OCI-LY7 (cell line): Measurements from ENCODE around the gene LOX. TPM values are rescaled to one million over a fixed set of nuclear protein-coding genes. Genes with fewer than 3 reads are reported as not detected.

Experiments used
- Bru-seq: library from RNA; stranded (reverse); fragments of 400-500 nt; gene quantifications from one replicate; lab custom pipeline; 2021; lab: Mats Ljungman, UMichigan
- BruChase-seq, 2 experiments: library from RNA; stranded (reverse); fragments of 400-500 nt; gene quantifications; one replicate each; lab custom pipeline; 2021; lab: Mats Ljungman, UMichigan
- BruUV-seq: library from RNA; stranded (reverse); fragments of 400-500 nt; replicated peaks from 2 replicates; lab custom pipeline; 2021; lab: Mats Ljungman, UMichigan
- CTCF ChIA-PET: fragments of 300-600 bp; sonication (Branson Sonifier 250); formaldehyde crosslinking; loops from one replicate; lab custom pipeline; 2022; ENCODE audit warnings: antibody characterized with exemption; ENCODE audit not compliant: unreplicated experiment; lab: Charles Lee
- POLR2A ChIA-PET: fragments of 300-600 bp; sonication (Branson Sonifier 250); formaldehyde crosslinking; loops from one replicate; lab custom pipeline; 2022; ENCODE audit warnings: antibody characterized with exemption; lab: Charles Lee
- DNase-seq: peaks from one replicate; pipeline ENCODE4 v3.0.0-alpha.2; 2015; ENCODE audit warnings: low spot score
- H2AFZ ChIP-seq: fragments of 200-600 bp; sonication (generic), shearing (Covaris generic); 2 replicates; pipeline ENCODE4 v1.6.1; 2014; ENCODE audit warnings: mild to moderate bottlenecking, antibody characterized with exemption, low read length, moderate library complexity
- H3K27ac ChIP-seq: fragments of 200-600 bp; sonication (generic); 2 replicates; pipeline ENCODE4 v1.5.1; 2014; ENCODE audit warnings: mixed run types, low read depth, mild to moderate bottlenecking, moderate library complexity, low read length, inconsistent platforms; ENCODE audit not compliant: poor library complexity, severe bottlenecking
- H3K36me3 ChIP-seq: fragments of 200-600 bp; sonication (generic); 2 replicates; pipeline ENCODE4 v1.6.1; 2014; ENCODE audit warnings: mild to moderate bottlenecking, antibody characterized with exemption, low read length, moderate library complexity, mixed read lengths; ENCODE audit not compliant: insufficient read depth
- H3K4me1 ChIP-seq: fragments of 200-600 bp; sonication (generic); 2 replicates; pipeline ENCODE4 v1.5.1; 2014; ENCODE audit warnings: mild to moderate bottlenecking, low read length; ENCODE audit not compliant: insufficient read depth, poor library complexity, severe bottlenecking
- H3K4me2 ChIP-seq: fragments of 200-600 bp; sonication (generic); 2 replicates; pipeline ENCODE4 v1.6.1; 2014; ENCODE audit warnings: mild to moderate bottlenecking, low read length
- H3K4me3 ChIP-seq: fragments of 200-600 bp; sonication (generic); 2 replicates; pipeline ENCODE4 v1.5.1; 2014; ENCODE audit warnings: mild to moderate bottlenecking, low read depth, low read length; ENCODE audit not compliant: poor library complexity, severe bottlenecking
- H3K79me2 ChIP-seq: fragments of 200-600 bp; sonication (generic); 2 replicates; pipeline ENCODE4 v1.6.1; 2016; ENCODE audit warnings: low read depth, mild to moderate bottlenecking, low read length, moderate library complexity, mixed read lengths; ENCODE audit not compliant: insufficient read depth
- H3K9me2 ChIP-seq: fragments of 200-600 bp; sonication (generic); 2 replicates; pipeline ENCODE4 v1.6.1; 2016; ENCODE audit warnings: mild to moderate bottlenecking, low read length, mixed read lengths; ENCODE audit not compliant: insufficient read depth
- H3K9me3 ChIP-seq: fragments of 200-600 bp; sonication (generic); 2 replicates; pipeline ENCODE4 v1.6.1; 2014; ENCODE audit warnings: mild to moderate bottlenecking, mixed run types, low read length, mixed read lengths
- H4K20me1 ChIP-seq: fragments of 200-600 bp; sonication (generic); 2 replicates; pipeline ENCODE4 v1.6.1; 2014; ENCODE audit warnings: mild to moderate bottlenecking, antibody characterized with exemption, low read length, moderate library complexity, mixed read lengths; ENCODE audit not compliant: insufficient read depth
- EZH2phosphoT487 ChIP-seq: fragments of 200-600 bp; sonication (generic); IDR thresholded peaks from 2 replicates; pipeline ENCODE4 v1.6.1; 2018; ENCODE audit warnings: low read depth, borderline replicate concordance, mild to moderate bottlenecking, mixed run types, antibody characterized with exemption, low read length, moderate library complexity, mixed read lengths
- intact Hi-C: fragments of 100-400 bp; cut with micrococcal nuclease; formaldehyde crosslinking; loops from one replicate; pipeline ENCODE4 v1.10.0; 2022; ENCODE audit not compliant: unreplicated experiment
- long read RNA-seq: library from polyadenylated mRNA; stranded (forward); transcript quantifications from one replicate; pipeline ENCODE4 v2.0.0, GENCODE V29; 2022
- total RNA-seq, 2 experiments: library from RNA; depleted of rRNA in 1 of 2; stranded (reverse); fragments of >200 nt in 1 of 2; shearing (Covaris generic) in 1 of 2; gene quantifications; 2 replicates each; pipeline ENCODE4 v1.2.3, GENCODE V29; 2014 to 2022
- TF ChIP-seq, protein P1 (sequence below): fragments of 200-600 bp; sonication (generic); conservative IDR thresholded peaks from 2 replicates; pipeline ENCODE4 v1.5.1; 2014; ENCODE audit warnings: mild to moderate bottlenecking, antibody characterized with exemption, low read length, moderate library complexity, mixed read lengths

LOX gene, protein sequence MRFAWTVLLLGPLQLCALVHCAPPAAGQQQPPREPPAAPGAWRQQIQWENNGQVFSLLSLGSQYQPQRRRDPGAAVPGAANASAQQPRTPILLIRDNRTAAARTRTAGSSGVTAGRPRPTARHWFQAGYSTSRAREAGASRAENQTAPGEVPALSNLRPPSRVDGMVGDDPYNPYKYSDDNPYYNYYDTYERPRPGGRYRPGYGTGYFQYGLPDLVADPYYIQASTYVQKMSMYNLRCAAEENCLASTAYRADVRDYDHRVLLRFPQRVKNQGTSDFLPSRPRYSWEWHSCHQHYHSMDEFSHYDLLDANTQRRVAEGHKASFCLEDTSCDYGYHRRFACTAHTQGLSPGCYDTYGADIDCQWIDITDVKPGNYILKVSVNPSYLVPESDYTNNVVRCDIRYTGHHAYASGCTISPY
- total RNA-seq (2014; rRNA removed; shearing (Covaris generic)) = not detected in 2 replicates
- not detected in 2 replicates for total RNA-seq (2022)
- Bru-seq, nascent RNA = not detected
- BruChase-seq, experiment 1, labeled RNA remaining after a 6-hour chase = not detected
- BruChase-seq, experiment 2, labeled RNA remaining after a 2-hour chase = not detected
- long read RNA-seq = 0 reads

DNA sequence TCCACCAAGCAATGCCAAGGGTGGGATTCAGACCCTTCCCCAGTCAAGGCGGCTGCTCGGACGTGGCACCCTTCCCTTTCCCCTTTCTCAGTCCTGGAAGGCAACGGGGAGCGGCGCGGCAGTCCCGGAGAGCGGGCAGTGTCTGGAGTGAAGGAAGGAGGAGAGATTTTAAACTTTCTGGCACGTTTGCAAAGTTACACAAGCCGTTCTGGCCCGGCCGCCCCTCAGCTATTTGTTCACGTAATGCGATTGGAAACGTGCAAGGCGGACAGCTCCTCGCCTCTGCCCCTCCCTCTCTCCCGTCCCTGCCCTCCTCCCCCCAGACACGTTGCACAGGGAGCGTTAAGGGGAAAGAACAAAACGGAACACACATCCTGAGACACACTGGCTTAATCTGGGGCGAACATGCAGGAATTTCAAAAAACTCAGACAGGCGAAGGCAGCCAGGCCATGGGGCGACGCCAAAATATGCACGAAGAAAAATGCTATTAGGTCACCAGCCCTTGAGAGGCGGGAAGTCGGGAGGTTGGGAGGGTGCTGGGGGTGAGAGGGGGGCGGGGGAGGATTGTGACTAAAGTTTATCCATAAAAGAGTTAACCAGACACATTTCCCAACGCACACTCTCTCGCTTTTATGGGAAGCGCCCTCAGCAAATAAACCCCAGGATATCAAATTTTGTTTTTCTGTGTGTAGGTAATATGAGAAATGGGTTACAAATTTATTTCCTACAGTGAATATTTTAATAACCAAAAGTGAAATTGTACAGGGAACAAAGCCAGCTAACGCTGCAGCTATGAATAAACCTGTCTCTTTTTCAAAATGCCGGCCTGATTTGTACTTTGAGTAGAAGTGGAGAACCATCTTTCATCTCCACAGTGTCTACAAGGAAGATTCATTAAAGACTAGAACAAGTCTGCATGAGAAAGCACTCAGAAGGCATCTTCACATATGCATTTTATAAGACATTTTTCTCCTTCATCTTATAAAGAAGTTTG, at the start of gene LOX:
TSS of gene LOX (minus strand) at position 144 of the 995 bp plus-strand sequence. CDS start 274 bp downstream, outside the sequence.
- Histone ChIP-seq H4K20me1 (no peaks in the 10 kb centered on the region), H3K4me3 (no peak within 1 kb of the TSS), H3K9me3 (no peaks in the 10 kb centered on the region), H2AFZ (no peak within 1 kb of the TSS), H3K79me2 (no peaks in the 10 kb centered on the region), H3K4me1 (no peaks in the 10 kb centered on the region), H3K27ac (no peak within 1 kb of the TSS), H3K36me3 (no peaks in the 10 kb centered on the region), H3K4me2 (no peak within 1 kb of the TSS), H3K9me2 (no peaks in the 10 kb centered on the region)
- BruUV-seq = no TSS peak
- no peak for DNase-seq
- ChIA-PET CTCF (no interaction called here), POLR2A (no interaction called here)
- TF ChIP-seq EZH2phosphoT487 = no peak
- TF ChIP-seq, protein P1, sequence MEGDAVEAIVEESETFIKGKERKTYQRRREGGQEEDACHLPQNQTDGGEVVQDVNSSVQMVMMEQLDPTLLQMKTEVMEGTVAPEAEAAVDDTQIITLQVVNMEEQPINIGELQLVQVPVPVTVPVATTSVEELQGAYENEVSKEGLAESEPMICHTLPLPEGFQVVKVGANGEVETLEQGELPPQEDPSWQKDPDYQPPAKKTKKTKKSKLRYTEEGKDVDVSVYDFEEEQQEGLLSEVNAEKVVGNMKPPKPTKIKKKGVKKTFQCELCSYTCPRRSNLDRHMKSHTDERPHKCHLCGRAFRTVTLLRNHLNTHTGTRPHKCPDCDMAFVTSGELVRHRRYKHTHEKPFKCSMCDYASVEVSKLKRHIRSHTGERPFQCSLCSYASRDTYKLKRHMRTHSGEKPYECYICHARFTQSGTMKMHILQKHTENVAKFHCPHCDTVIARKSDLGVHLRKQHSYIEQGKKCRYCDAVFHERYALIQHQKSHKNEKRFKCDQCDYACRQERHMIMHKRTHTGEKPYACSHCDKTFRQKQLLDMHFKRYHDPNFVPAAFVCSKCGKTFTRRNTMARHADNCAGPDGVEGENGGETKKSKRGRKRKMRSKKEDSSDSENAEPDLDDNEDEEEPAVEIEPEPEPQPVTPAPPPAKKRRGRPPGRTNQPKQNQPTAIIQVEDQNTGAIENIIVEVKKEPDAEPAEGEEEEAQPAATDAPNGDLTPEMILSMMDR = no peak
- intact Hi-C loops = no loop called here

DNA sequence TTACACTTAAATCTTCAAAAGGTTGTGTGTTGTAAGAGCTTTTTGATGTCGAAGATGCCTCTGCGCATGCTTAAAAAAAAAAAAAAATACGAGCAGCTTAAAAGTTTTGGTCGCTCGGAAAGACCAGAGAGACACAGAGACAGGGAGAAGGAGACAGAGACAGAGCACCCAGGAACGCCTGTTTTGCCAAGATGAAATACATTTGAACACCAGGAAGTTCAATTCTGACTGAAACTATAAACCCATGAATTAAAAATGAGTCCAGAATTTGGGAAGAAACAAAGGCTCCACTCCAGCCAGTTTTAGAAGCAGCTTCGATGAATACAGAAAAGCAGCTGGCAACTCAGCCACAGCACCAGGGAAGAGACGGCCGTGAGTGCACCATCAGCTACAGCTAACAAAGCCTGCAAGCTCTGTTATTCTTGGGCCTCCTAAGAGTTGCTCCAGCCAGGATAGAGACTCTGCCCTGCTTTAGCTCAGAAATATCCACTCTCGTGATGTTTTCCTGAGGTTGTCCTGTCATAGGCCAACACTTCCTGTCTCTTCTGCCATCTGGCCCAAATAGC, 48.8 kb upstream of the LOX start:
- H4K20me1 ChIP-seq = no peaks in the 10 kb centered on the region
- no peak for TF ChIP-seq EZH2phosphoT487
- TF ChIP-seq, protein P1 = no peak
- BruUV-seq = no TSS peak
- H3K79me2 ChIP-seq = no peaks in the 10 kb centered on the region
- H3K36me3 ChIP-seq = no peaks in the 10 kb centered on the region
- intact Hi-C loops = no loop called here
- ChIA-PET CTCF (no interaction called here), POLR2A (no interaction called here)
- H3K27ac ChIP-seq = no peak overlapping the region
- no peak overlapping the region for H3K4me3 ChIP-seq
- H3K4me2 ChIP-seq = no peak overlapping the region
- no peaks in the 10 kb centered on the region for H3K9me2 ChIP-seq
- H3K9me3 ChIP-seq = no peaks in the 10 kb centered on the region
- no peak for DNase-seq
- H3K4me1 ChIP-seq = no peaks in the 10 kb centered on the region
- no peak overlapping the region for H2AFZ ChIP-seq
